ENCODE results near the gene SETD1A.

The SETD1A gene

GRCh38 chr16:30953511-30954124, 3.9 kb upstream of the SETD1A start:
- no peak for DNase-seq (ENCODE audit: low read depth, low spot score)

GRCh38 chr16:30954993-30955392, 2.6 kb upstream of the SETD1A start:
- no peak for DNase-seq (ENCODE audit: low read depth, low spot score)

GRCh38 chr16:30956601-30957455, 726 bp upstream of the SETD1A start:
- peak; percentile 47 for DNase-seq (ENCODE audit: low read depth, low spot score)

- no peak for DNase-seq (ENCODE audit: low read depth, low spot score)
These were observed 873 bp downstream of the SETD1A start for GRCh38 chr16:30958175-30959079.

GRCh38 chr16:30961384-30961783, 3.8 kb downstream of the SETD1A start:
- no peak for DNase-seq (ENCODE audit: low read depth, low spot score)

GRCh38 chr16:30963925-30964511, 6.5 kb downstream of the SETD1A start:
- no peak for DNase-seq (ENCODE audit: low read depth, low spot score)

- no peak for DNase-seq (ENCODE audit: low read depth, low spot score)
These were observed 7.1 kb downstream of the SETD1A start for GRCh38 chr16:30964574-30965226.

GRCh38 chr16:30965436-30965835, 7.9 kb downstream of the SETD1A start:
- no peak for DNase-seq (ENCODE audit: low read depth, low spot score)

- DNase-seq (ENCODE audit: low read depth, low spot score) = no peak
These were observed 8.6 kb downstream of the SETD1A start for GRCh38 chr16:30966033-30966619.

GRCh38 chr16:30967795-30968194, 10.2 kb downstream of the SETD1A start:
- DNase-seq (ENCODE audit: low read depth, low spot score) = no peak

GRCh38 chr16:30969246-30969842, 11.8 kb downstream of the SETD1A start:
- no peak for DNase-seq (ENCODE audit: low read depth, low spot score)

- no peak for DNase-seq (ENCODE audit: low read depth, low spot score)
These were observed 13.7 kb downstream of the SETD1A start for GRCh38 chr16:30971298-30971697.

- DNase-seq (ENCODE audit: low read depth, low spot score) = no peak
These were observed 15.3 kb downstream of the SETD1A start for GRCh38 chr16:30972872-30973271.

GRCh38 chr16:30974348-30974747, 16.8 kb downstream of the SETD1A start:
- no peak for DNase-seq (ENCODE audit: low read depth, low spot score)

- no peak for DNase-seq (ENCODE audit: low read depth, low spot score)
These were observed 18.9 kb downstream of the SETD1A start for GRCh38 chr16:30976486-30976885.

GRCh38 chr16:30977502-30977901, 19.9 kb downstream of the SETD1A start:
- no peak for DNase-seq (ENCODE audit: low read depth, low spot score)

GRCh38 chr16:30979170-30980022, 21.8 kb downstream of the SETD1A start:
- no peak for DNase-seq (ENCODE audit: low read depth, low spot score)

GRCh38 chr16:30980023-30980371, 22.4 kb downstream of the SETD1A start:
- no peak for DNase-seq (ENCODE audit: low read depth, low spot score)

GRCh38 chr16:30980434-30980833, 22.9 kb downstream of the SETD1A start:
- DNase-seq (ENCODE audit: low read depth, low spot score) = no peak

- DNase-seq (ENCODE audit: low read depth, low spot score) = no peak
These were observed 23.4 kb downstream of the SETD1A start for GRCh38 chr16:30980959-30981358.

All from brain pericyte (primary cell).